Measurements from ENCODE around the gene SH2D7.

The SH2D7 gene

GRCh38 chr15:78092261-78093041 lies at the start of gene SH2D7:
Gene SH2D7, plus strand, starts transcription at chr15:78092561. Its CDS starts 24 bp downstream, at chr15:78092585.
- in situ Hi-C loops (cut with HindIII; ENCODE audit: low sequenced_read_pairs): loop anchor here (5.0 kb wide), 1 partner anchor 55 kb away; the partner anchor contains the start of gene IDH3A

GRCh38 chr15:78044407-78045155 lies 47.8 kb upstream of the SH2D7 start:
- in situ Hi-C loops (cut with HindIII; ENCODE audit: low sequenced_read_pairs): no loop called here

- in situ Hi-C loops (cut with HindIII; ENCODE audit: low sequenced_read_pairs): no loop called here
Measured at GRCh38 chr15:78045189-78045588, 47.2 kb upstream of the SH2D7 start.

GRCh38 chr15:78046796-78047341 lies 45.5 kb upstream of the SH2D7 start:
- in situ Hi-C loops (cut with HindIII; ENCODE audit: low sequenced_read_pairs): no loop called here

- in situ Hi-C loops (cut with HindIII; ENCODE audit: low sequenced_read_pairs): no loop called here
Measured at GRCh38 chr15:78047761-78048627, 44.4 kb upstream of the SH2D7 start.

- in situ Hi-C loops (cut with HindIII; ENCODE audit: low sequenced_read_pairs): no loop called here
Measured at GRCh38 chr15:78048628-78048920, 43.8 kb upstream of the SH2D7 start.

GRCh38 chr15:78049691-78050440 lies 42.5 kb upstream of the SH2D7 start:
- in situ Hi-C loops (cut with HindIII; ENCODE audit: low sequenced_read_pairs): no loop called here

- in situ Hi-C loops (cut with HindIII; ENCODE audit: low sequenced_read_pairs): no loop called here
Measured at GRCh38 chr15:78050441-78050809, 41.9 kb upstream of the SH2D7 start.

- in situ Hi-C loops (cut with HindIII; ENCODE audit: low sequenced_read_pairs): no loop called here
Measured at GRCh38 chr15:78050826-78051225, 41.5 kb upstream of the SH2D7 start.

GRCh38 chr15:78051596-78051995 lies 40.8 kb upstream of the SH2D7 start:
- in situ Hi-C loops (cut with HindIII; ENCODE audit: low sequenced_read_pairs): no loop called here

GRCh38 chr15:78052001-78052401 lies 40.4 kb upstream of the SH2D7 start:
- in situ Hi-C loops (cut with HindIII; ENCODE audit: low sequenced_read_pairs): no loop called here

- in situ Hi-C loops (cut with HindIII; ENCODE audit: low sequenced_read_pairs): no loop called here
Measured at GRCh38 chr15:78052545-78052944, 39.8 kb upstream of the SH2D7 start.

- in situ Hi-C loops (cut with HindIII; ENCODE audit: low sequenced_read_pairs): no loop called here
Measured at GRCh38 chr15:78054518-78054917, 37.8 kb upstream of the SH2D7 start.

GRCh38 chr15:78054966-78055365 lies 37.4 kb upstream of the SH2D7 start:
- in situ Hi-C loops (cut with HindIII; ENCODE audit: low sequenced_read_pairs): no loop called here

GRCh38 chr15:78055919-78056713 lies 36.2 kb upstream of the SH2D7 start:
- in situ Hi-C loops (cut with HindIII; ENCODE audit: low sequenced_read_pairs): no loop called here

- in situ Hi-C loops (cut with HindIII; ENCODE audit: low sequenced_read_pairs): no loop called here
Measured at GRCh38 chr15:78056714-78057269, 35.6 kb upstream of the SH2D7 start.

GRCh38 chr15:78057803-78058202 lies 34.6 kb upstream of the SH2D7 start:
- in situ Hi-C loops (cut with HindIII; ENCODE audit: low sequenced_read_pairs): no loop called here

- in situ Hi-C loops (cut with HindIII; ENCODE audit: low sequenced_read_pairs): no loop called here
Measured at GRCh38 chr15:78058401-78058935, 33.9 kb upstream of the SH2D7 start.

Measured in endothelial cell of hepatic sinusoid (primary cell).